Measurements from ENCODE around the gene AAK1.
"Not testable (repeated sequence)": the region's sequence is repeated elsewhere in the genome, so short reads cannot be mapped to it uniquely, and the experiment has no call there.

The AAK1 gene

DNA sequence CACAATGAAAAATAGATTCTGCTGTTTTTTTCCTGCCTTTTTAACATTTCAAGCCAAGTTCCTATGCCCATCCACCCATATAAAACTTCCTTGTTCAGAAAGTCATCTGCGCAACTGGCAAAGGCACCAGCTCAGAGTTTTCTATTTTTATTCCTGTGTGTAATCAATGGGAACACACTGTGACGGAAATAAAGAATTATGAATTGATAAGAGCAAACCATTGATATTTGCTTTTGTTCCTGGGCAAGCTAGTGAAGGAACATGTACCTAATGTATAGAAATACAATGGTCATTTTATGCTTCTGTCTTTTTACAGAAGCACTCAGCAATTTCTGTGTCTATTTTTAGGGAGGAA, 30.8 kb upstream of the AAK1 start:
- Histone ChIP-seq H3K4me3 (peak overlapping the region; percentile 50), H3K27ac (peak overlapping the region; percentile 51 to 82)
- TF ChIP-seq CTCF (IDR thresholded peaks at IDR 0.05), result no peak
- no peak for DNase-seq (ENCODE audit: low spot score)

- not testable (repeated sequence) for DNase-seq (ENCODE audit: low spot score); H3K4me3 ChIP-seq; H3K27ac ChIP-seq
Observed at GRCh38 chr2:69673098-69673497, 29.6 kb upstream of the AAK1 start.

- no peak for TF ChIP-seq CTCF (IDR thresholded peaks at IDR 0.05)
- H3K4me3 ChIP-seq, result no peak overlapping the region
- H3K27ac ChIP-seq, result no peak overlapping the region
- no peak for DNase-seq (ENCODE audit: low spot score)
Observed at GRCh38 chr2:69669666-69670065, 26.1 kb upstream of the AAK1 start.

- no peak for TF ChIP-seq CTCF (IDR thresholded peaks at IDR 0.05)
- DNase-seq (ENCODE audit: low spot score), result no peak
- Histone ChIP-seq H3K27ac (no peak overlapping the region), H3K4me3 (no peak overlapping the region)
Observed at GRCh38 chr2:69668598-69668997, 25.1 kb upstream of the AAK1 start.

- no peak for DNase-seq (ENCODE audit: low spot score)
- peak overlapping the region in 1 of 2 donors; percentile 3 for H3K27ac ChIP-seq
- TF ChIP-seq CTCF (IDR thresholded peaks at IDR 0.05), result no peak
- no peak overlapping the region for H3K4me3 ChIP-seq
Observed at GRCh38 chr2:69667805-69668382, 24.4 kb upstream of the AAK1 start.

DNA sequence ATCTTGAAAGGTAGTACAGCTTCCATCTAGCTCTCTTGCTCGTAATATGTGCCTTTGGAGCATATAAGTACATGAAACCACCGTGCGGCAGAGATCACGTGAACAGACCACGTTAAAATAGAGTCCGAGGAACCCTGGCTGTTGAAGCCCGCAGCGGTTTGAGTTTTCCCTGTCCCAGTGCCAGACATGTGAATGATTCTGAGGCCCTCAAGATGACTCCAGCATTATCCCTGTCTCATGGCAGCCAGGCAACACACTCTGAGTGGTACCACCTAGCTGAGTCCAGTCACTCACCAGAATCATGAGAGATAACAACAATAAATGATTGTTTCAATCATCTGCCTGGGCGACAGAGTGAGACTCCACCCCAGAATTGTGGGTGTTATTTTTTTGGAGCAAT, 21.6 kb upstream of the AAK1 start:
- no peak overlapping the region for H3K4me3 ChIP-seq
- H3K27ac ChIP-seq, result no peak overlapping the region
- no peak for DNase-seq (ENCODE audit: low spot score)
- no peak for TF ChIP-seq CTCF (IDR thresholded peaks at IDR 0.05)

GRCh38 chr2:69663860-69664259, 20.3 kb upstream of the AAK1 start:
- no peak overlapping the region for H3K27ac ChIP-seq
- TF ChIP-seq CTCF (IDR thresholded peaks at IDR 0.05), result no peak
- H3K4me3 ChIP-seq, result no peak overlapping the region
- DNase-seq (ENCODE audit: low spot score), result no peak

GRCh38 chr2:69662547-69662946, 19.0 kb upstream of the AAK1 start:
- not testable (repeated sequence) for DNase-seq (ENCODE audit: low spot score); H3K4me3 ChIP-seq; H3K27ac ChIP-seq
